T-helper 2 cell treated with Interferon-gamma antibody and Interleukin-4, amounts not matched to agents 5 μg/mL and 100 μg/mL, for 36 hours (primary cell): ENCODE results near the gene PAH.

ENCODE experiments used
- DNase-seq: peaks from one replicate; pipeline ENCODE4 v3.0.0; 2021; ENCODE audit warnings: low spot score
- H3K27ac Mint-ChIP-seq: one replicate; pipeline ENCODE4 v1.8.0; 2021; ENCODE audit warnings: mild to moderate bottlenecking, mixed read lengths
- H3K27me3 Mint-ChIP-seq: one replicate; pipeline ENCODE4 v1.8.0; 2021; ENCODE audit warnings: low read depth, mixed read lengths
- H3K36me3 Mint-ChIP-seq: one replicate; pipeline ENCODE4 v1.8.0; 2021; ENCODE audit warnings: low read depth, mixed read lengths
- H3K4me1 Mint-ChIP-seq: one replicate; pipeline ENCODE4 v1.8.0; 2021; ENCODE audit warnings: low read depth, mixed read lengths
- H3K4me3 Mint-ChIP-seq: one replicate; pipeline ENCODE4 v1.8.0; 2022; ENCODE audit warnings: mild to moderate bottlenecking, moderate library complexity, mixed read lengths
- H3K9me3 Mint-ChIP-seq: one replicate; pipeline ENCODE4 v1.8.0; 2021; ENCODE audit warnings: mixed read lengths

PAH gene

GRCh38 chr12:102917026-102917787 lies at the start of gene PAH:
TSS of gene PAH (minus strand) at chr12:102917244. CDS start at chr12:102917130, 114 bp downstream.
- Mint-ChIP-seq H3K27ac (no peak within 1 kb of the TSS), H3K9me3 (no peaks in the 10 kb centered on the region), H3K36me3 (no peaks in the 10 kb centered on the region), H3K4me3 (peak within 1 kb of the TSS; percentile 69), H3K27me3 (peaks cover 14% of the 10 kb centered on the region), H3K4me1 (peaks cover 1% of the 10 kb centered on the region)
- no peak for DNase-seq

GRCh38 chr12:102966200-102966863 lies 49.3 kb upstream of the PAH start:
- Mint-ChIP-seq H3K27me3 (peaks cover 79% of the 10 kb centered on the region), H3K4me3 (no peak overlapping the region), H3K36me3 (no peaks in the 10 kb centered on the region), H3K4me1 (peaks cover 17% of the 10 kb centered on the region), H3K27ac (no peak overlapping the region), H3K9me3 (peaks cover 5% of the 10 kb centered on the region)
- no peak for DNase-seq

DNA sequence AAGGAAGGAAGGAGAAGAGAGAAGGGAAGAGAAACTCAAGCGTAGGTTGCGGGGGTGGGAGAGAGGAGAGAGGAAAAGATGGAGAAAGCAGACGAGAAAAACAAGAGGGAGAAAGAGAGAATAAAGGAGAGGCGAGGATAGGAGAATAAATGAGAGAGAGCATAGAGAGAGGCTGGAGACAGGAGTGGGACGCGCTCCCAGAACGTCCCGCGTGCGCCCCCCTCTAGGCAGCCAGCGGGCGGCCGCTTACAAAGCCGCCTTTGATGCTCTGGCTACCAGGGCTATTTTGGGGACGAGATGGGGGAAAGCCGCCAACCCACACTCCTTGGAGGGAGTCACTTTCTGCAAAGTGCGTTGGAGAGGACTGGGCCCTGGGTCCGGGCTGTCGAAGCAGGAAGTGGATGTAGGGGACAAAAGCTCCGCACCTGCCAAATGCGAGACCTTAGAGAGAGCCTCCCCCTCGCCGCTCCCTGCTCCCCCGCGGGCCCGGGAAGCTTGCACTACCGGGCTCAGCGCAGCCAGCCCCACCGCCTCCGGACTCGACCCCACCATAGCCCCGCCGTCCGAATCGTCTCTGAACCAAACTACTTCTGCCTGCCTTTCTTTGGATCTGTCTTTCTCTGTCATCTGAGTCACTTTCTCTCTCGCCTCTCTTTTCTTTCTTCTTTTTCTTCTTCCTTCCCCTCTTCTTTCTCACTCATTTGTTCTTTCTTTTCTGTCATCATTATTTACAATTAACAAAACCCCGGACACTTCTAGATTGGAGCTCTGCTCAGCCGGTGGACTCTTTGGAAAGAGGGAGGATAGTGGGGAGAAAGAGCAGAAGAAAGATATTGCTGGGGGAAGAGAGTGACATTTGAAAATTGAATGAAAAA lies 48.5 kb upstream of the PAH start:
- Mint-ChIP-seq H3K36me3 (no peaks in the 10 kb centered on the region), H3K27ac (no peak overlapping the region), H3K4me3 (peak overlapping the region; percentile 71), H3K4me1 (peaks cover 17% of the 10 kb centered on the region), H3K9me3 (peaks cover 5% of the 10 kb centered on the region), H3K27me3 (peaks cover 84% of the 10 kb centered on the region)
- no peak for DNase-seq

GRCh38 chr12:102964872-102965271 lies 47.8 kb upstream of the PAH start:
- no peak overlapping the region for H3K27ac Mint-ChIP-seq
- peak overlapping the region; percentile 71 for H3K4me3 Mint-ChIP-seq
- H3K36me3 Mint-ChIP-seq: no peaks in the 10 kb centered on the region
- H3K4me1 Mint-ChIP-seq: peaks cover 17% of the 10 kb centered on the region
- peaks cover 5% of the 10 kb centered on the region for H3K9me3 Mint-ChIP-seq
- H3K27me3 Mint-ChIP-seq: peaks cover 90% of the 10 kb centered on the region
- no peak for DNase-seq

DNA sequence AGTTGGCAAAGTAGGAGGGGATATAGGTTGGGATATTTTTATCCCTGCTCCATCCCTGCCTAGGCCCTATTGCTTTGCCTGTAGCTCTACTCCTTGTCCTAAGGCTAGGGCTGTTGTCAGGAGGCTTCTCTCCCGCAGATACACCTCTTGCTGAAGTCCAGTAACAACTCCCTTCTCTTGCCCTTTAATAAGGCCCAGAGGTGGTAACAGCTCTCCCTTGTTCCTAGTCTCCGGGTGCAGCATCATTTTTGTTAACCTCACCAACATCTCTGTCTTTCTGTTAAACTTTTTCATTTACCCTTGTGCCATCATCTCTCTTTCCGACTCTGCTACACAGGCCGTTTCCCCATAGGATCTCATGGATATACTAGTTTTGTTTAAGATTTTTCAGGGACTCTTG lies 46.8 kb upstream of the PAH start:
- Mint-ChIP-seq H3K27ac (no peak overlapping the region), H3K4me3 (no peak overlapping the region), H3K4me1 (peaks cover 22% of the 10 kb centered on the region), H3K36me3 (no peaks in the 10 kb centered on the region), H3K27me3 (peaks cover 97% of the 10 kb centered on the region), H3K9me3 (peaks cover 5% of the 10 kb centered on the region)
- DNase-seq: no peak

- no peak overlapping the region for H3K4me3 Mint-ChIP-seq
- peaks cover 5% of the 10 kb centered on the region for H3K9me3 Mint-ChIP-seq
- no peak overlapping the region for H3K27ac Mint-ChIP-seq
These were observed 45.9 kb upstream of the PAH start for GRCh38 chr12:102962986-102963385.

DNA sequence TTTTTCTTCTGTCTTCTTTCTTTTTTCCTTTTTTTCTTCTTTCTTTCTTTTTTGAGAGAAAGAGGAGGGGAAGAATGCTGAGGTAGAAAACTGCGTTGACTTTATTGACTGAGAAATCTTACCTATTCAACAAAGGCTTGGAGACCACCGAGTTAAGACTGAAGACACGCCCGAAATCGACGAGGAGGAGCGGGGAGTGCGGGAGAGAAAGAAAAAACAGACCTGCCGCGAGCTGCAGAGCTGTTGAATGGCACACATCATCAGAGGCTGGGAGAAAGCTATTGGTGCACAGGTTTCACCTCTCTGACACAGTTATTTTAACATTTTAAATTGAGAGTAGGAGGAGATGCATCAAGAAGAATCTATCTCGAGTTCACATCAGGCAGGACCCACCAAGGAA lies 45.5 kb upstream of the PAH start:
- no peak overlapping the region for H3K27ac Mint-ChIP-seq
- H3K36me3 Mint-ChIP-seq: no peaks in the 10 kb centered on the region
- peaks cover 96% of the 10 kb centered on the region for H3K27me3 Mint-ChIP-seq
- H3K4me3 Mint-ChIP-seq: no peak overlapping the region
- no peak for DNase-seq
- H3K9me3 Mint-ChIP-seq: peaks cover 5% of the 10 kb centered on the region
- peaks cover 26% of the 10 kb centered on the region for H3K4me1 Mint-ChIP-seq

More at GRCh38 chr12:102962986-102963385, 45.9 kb upstream of the PAH start:
- no peaks in the 10 kb centered on the region for H3K36me3 Mint-ChIP-seq
- peaks cover 22% of the 10 kb centered on the region for H3K4me1 Mint-ChIP-seq
- peaks cover 96% of the 10 kb centered on the region for H3K27me3 Mint-ChIP-seq
- no peak for DNase-seq

- H3K27ac Mint-ChIP-seq: no peak overlapping the region
- peaks cover 5% of the 10 kb centered on the region for H3K9me3 Mint-ChIP-seq
- H3K27me3 Mint-ChIP-seq: peaks cover 94% of the 10 kb centered on the region
These were observed 44.4 kb upstream of the PAH start for GRCh38 chr12:102961466-102961855.

DNA sequence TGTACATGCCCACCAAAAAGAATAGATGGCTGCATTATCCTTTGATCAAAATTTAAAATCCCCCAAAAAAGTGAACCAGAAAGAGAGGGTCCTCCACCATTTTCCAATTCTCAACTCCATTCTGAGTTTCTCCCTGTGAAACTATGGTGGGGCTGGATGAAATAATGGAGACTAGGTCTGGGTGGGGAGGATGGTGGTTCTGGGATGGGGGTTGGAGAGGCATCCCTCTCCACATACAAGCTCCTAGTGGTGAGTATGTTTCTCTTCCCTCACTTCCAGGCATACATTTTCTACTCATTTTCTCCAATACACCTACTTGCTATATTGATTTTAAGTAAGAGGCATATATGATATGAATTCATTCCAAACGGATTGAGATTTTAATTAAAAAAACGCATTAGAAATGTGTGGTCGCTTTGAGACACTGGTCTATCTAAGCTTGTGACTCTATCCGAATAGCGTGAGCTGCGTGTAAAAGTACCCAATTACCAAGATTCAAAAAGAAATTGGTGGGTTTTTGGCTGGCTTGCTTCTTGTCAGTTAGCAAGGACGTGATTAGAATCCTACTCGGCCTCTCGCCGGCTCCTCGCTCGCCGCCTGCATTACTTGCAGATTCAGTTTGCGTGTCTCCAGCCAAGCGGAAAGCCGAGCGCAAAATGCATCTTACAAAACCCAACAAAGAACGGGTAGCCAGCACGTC lies 43.9 kb upstream of the PAH start:
- no peak overlapping the region for H3K27ac Mint-ChIP-seq
- H3K4me3 Mint-ChIP-seq: no peak overlapping the region
- H3K4me1 Mint-ChIP-seq: peaks cover 30% of the 10 kb centered on the region
- DNase-seq: no peak
- H3K27me3 Mint-ChIP-seq: peaks cover 91% of the 10 kb centered on the region
- peaks cover 5% of the 10 kb centered on the region for H3K9me3 Mint-ChIP-seq
- no peaks in the 10 kb centered on the region for H3K36me3 Mint-ChIP-seq

More at GRCh38 chr12:102961466-102961855, 44.4 kb upstream of the PAH start:
- no peak for DNase-seq
- peaks cover 30% of the 10 kb centered on the region for H3K4me1 Mint-ChIP-seq
- H3K4me3 Mint-ChIP-seq: no peak overlapping the region
- no peaks in the 10 kb centered on the region for H3K36me3 Mint-ChIP-seq

DNA sequence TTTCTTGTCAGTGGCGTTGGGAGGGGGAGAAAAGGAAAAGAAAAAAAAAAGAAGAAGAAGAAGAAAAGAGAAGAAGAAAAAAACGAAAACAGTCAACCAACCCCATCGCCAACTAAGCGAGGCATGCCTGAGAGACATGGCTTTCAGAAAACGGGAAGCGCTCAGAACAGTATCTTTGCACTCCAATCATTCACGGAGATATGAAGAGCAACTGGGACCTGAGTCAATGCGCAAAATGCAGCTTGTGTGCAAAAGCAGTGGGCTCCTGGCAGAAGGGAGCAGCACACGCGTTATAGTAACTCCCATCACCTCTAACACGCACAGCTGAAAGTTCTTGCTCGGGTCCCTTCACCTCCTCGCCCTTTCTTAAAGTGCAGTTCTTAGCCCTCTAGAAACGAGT lies 42.3 kb upstream of the PAH start:
- Mint-ChIP-seq H3K9me3 (peaks cover 5% of the 10 kb centered on the region), H3K27ac (no peak overlapping the region), H3K27me3 (peaks cover 91% of the 10 kb centered on the region), H3K36me3 (no peaks in the 10 kb centered on the region), H3K4me1 (peaks cover 28% of the 10 kb centered on the region), H3K4me3 (peak overlapping the region; percentile 25)
- DNase-seq: no peak

DNA sequence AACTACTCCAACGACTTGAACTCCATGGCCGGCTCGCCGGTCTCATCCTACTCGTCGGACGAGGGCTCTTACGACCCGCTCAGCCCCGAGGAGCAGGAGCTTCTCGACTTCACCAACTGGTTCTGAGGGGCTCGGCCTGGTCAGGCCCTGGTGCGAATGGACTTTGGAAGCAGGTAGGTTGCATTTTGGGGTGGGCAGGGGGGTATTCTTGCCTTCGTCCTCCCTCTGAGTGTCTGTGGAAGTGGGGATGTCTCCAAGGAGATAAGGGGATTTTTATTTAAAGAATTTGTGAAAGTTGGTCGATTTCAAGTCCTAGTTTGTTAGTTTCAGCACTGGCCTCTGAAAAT lies 41.8 kb upstream of the PAH start:
- Mint-ChIP-seq H3K27me3 (peaks cover 91% of the 10 kb centered on the region), H3K4me3 (peak overlapping the region; percentile 25), H3K27ac (no peak overlapping the region), H3K36me3 (no peaks in the 10 kb centered on the region), H3K9me3 (peaks cover under 1% of the 10 kb centered on the region), H3K4me1 (peaks cover 34% of the 10 kb centered on the region)
- no peak for DNase-seq

DNA sequence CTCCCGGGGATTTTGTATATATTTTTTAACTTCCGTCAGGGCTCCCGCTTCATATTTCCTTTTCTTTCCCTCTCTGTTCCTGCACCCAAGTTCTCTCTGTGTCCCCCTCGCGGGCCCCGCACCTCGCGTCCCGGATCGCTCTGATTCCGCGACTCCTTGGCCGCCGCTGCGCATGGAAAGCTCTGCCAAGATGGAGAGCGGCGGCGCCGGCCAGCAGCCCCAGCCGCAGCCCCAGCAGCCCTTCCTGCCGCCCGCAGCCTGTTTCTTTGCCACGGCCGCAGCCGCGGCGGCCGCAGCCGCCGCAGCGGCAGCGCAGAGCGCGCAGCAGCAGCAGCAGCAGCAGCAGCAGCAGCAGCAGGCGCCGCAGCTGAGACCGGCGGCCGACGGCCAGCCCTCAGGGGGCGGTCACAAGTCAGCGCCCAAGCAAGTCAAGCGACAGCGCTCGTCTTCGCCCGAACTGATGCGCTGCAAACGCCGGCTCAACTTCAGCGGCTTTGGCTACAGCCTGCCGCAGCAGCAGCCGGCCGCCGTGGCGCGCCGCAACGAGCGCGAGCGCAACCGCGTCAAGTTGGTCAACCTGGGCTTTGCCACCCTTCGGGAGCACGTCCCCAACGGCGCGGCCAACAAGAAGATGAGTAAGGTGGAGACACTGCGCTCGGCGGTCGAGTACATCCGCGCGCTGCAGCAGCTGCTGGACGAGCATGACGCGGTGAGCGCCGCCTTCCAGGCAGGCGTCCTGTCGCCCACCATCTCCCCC lies 41.2 kb upstream of the PAH start:
- H3K27ac Mint-ChIP-seq: peak overlapping the region; percentile 47
- DNase-seq: peak; percentile 23
- H3K4me3 Mint-ChIP-seq: peak overlapping the region; percentile 76

More for the DNA sequence above, 41.2 kb upstream of the PAH start:
- peaks cover 38% of the 10 kb centered on the region for H3K4me1 Mint-ChIP-seq
- peaks cover 86% of the 10 kb centered on the region for H3K27me3 Mint-ChIP-seq
- H3K36me3 Mint-ChIP-seq: no peaks in the 10 kb centered on the region
- H3K9me3 Mint-ChIP-seq: no peaks in the 10 kb centered on the region
